Measurements from ENCODE around the gene SPRED2.

DNA sequence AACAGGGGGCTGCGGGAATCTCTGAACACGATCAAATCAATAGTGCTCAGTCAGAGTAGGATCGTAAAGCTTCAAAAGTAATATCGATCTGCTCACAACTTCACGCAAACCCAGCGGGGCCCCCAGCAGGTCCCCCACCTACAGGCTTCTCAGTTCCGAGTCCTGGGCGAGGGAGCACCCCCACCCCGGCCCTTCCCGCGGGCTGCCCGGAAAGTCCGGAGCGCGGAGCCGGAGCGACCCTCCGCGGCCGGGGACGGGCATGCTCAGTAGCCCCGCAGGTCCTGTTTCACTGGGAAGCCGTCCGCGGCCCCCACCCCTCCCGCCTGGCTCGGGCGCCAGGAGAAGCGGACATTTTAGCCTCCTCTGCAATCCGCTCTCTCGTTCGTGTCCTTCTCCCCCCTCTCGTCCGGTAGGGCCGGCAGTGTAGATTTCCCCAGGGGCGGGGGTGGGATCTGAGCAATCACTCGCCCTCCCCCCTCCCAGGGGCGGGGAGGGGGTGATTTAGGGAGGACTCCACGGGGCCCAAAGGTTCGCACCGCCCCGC lies 3.3 kb upstream of the SPRED2 start:
- TF ChIP-seq, protein P1, sequence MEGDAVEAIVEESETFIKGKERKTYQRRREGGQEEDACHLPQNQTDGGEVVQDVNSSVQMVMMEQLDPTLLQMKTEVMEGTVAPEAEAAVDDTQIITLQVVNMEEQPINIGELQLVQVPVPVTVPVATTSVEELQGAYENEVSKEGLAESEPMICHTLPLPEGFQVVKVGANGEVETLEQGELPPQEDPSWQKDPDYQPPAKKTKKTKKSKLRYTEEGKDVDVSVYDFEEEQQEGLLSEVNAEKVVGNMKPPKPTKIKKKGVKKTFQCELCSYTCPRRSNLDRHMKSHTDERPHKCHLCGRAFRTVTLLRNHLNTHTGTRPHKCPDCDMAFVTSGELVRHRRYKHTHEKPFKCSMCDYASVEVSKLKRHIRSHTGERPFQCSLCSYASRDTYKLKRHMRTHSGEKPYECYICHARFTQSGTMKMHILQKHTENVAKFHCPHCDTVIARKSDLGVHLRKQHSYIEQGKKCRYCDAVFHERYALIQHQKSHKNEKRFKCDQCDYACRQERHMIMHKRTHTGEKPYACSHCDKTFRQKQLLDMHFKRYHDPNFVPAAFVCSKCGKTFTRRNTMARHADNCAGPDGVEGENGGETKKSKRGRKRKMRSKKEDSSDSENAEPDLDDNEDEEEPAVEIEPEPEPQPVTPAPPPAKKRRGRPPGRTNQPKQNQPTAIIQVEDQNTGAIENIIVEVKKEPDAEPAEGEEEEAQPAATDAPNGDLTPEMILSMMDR (IDR thresholded peaks at IDR 0.05; ENCODE audit: low read depth, low read length): no peak
- TF ChIP-seq POLR2A (IDR thresholded peaks at IDR 0.05; ENCODE audit: extremely low read depth, insufficient read length): no peak
- TF ChIP-seq, protein P2, sequence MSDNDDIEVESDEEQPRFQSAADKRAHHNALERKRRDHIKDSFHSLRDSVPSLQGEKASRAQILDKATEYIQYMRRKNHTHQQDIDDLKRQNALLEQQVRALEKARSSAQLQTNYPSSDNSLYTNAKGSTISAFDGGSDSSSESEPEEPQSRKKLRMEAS (IDR thresholded peaks at IDR 0.05; ENCODE audit: low read depth, low read length): peak; percentile 65
